ENCODE data around the gene CLEC11A.

Gene CLEC11A

GRCh38 chr19:50688766-50689165 is 34.4 kb upstream of the CLEC11A start:
- H3K27me3 ChIP-seq (ENCODE audit: insufficient read depth, low read length, poor library complexity): no peaks in the 10 kb centered on the region

GRCh38 chr19:50690439-50690838 is 32.7 kb upstream of the CLEC11A start:
- H3K4me1 ChIP-seq (ENCODE audit: insufficient read depth, low read length): no peaks in the 10 kb centered on the region
- ATAC-seq (ENCODE audit: insufficient read depth, low read depth) (no peak), DNase-seq (no peak)
- no peak overlapping the region for H3K4me2 ChIP-seq (ENCODE audit: insufficient read depth, low read length)
- H3K4me3 ChIP-seq (ENCODE audit: low read depth in 1 of 2, low read length in 2 of 2): no peak overlapping the region
- H2AFZ ChIP-seq (ENCODE audit: low read depth, low read length): no peak overlapping the region
- no peak overlapping the region for H3K9ac ChIP-seq (ENCODE audit: low read depth, low read length)
- H3K79me2 ChIP-seq (ENCODE audit: insufficient read depth, low read length): no peaks in the 10 kb centered on the region
- no peaks in the 10 kb centered on the region for H3K27me3 ChIP-seq (ENCODE audit: insufficient read depth, low read length, poor library complexity)
- H3K36me3 ChIP-seq (ENCODE audit: insufficient read depth, low read length): no peaks in the 10 kb centered on the region
- H3K27ac ChIP-seq (ENCODE audit: low read length): no peak overlapping the region
- TF ChIP-seq EZH2 (IDR thresholded peaks at IDR 0.05; ENCODE audit: borderline replicate concordance, low read depth, low read length, severe bottlenecking) (no peak), CTCF (IDR thresholded peaks at IDR 0.05; ENCODE audit: borderline replicate concordance, extremely low read depth, low read length, poor library complexity, severe bottlenecking) (no peak)
- no peaks in the 10 kb centered on the region for H3K9me3 ChIP-seq (ENCODE audit: insufficient read depth, low read length, severe bottlenecking)
- peaks cover under 1% of the 10 kb centered on the region; the same call in 1 of the 2 replicates for H4K20me1 ChIP-seq (ENCODE audit: insufficient read depth, low read length)

More at GRCh38 chr19:50688766-50689165, 34.4 kb upstream of the CLEC11A start:
- no peak for TF ChIP-seq EZH2 (IDR thresholded peaks at IDR 0.05; ENCODE audit: borderline replicate concordance, low read depth, low read length, severe bottlenecking)
- TF ChIP-seq CTCF (IDR thresholded peaks at IDR 0.05; ENCODE audit: borderline replicate concordance, extremely low read depth, low read length, poor library complexity, severe bottlenecking): no peak
- Histone ChIP-seq H3K36me3 (ENCODE audit: insufficient read depth, low read length) (no peaks in the 10 kb centered on the region), H2AFZ (ENCODE audit: low read depth, low read length) (no peak overlapping the region), H3K4me3 (ENCODE audit: low read depth in 1 of 2, low read length in 2 of 2) (no peak overlapping the region), H3K9me3 (ENCODE audit: insufficient read depth, low read length, severe bottlenecking) (no peaks in the 10 kb centered on the region), H3K9ac (ENCODE audit: low read depth, low read length) (no peak overlapping the region), H4K20me1 (ENCODE audit: insufficient read depth, low read length) (no peaks in the 10 kb centered on the region; the same call in none of the 2 replicates), H3K27ac (ENCODE audit: low read length) (no peak overlapping the region), H3K4me1 (ENCODE audit: insufficient read depth, low read length) (no peaks in the 10 kb centered on the region), H3K79me2 (ENCODE audit: insufficient read depth, low read length) (no peaks in the 10 kb centered on the region), H3K4me2 (ENCODE audit: insufficient read depth, low read length) (no peak overlapping the region)
- no peak for ATAC-seq (ENCODE audit: insufficient read depth, low read depth)
- no peak for DNase-seq

- TF ChIP-seq CTCF (IDR thresholded peaks at IDR 0.05; ENCODE audit: borderline replicate concordance, extremely low read depth, low read length, poor library complexity, severe bottlenecking) (no peak), EZH2 (IDR thresholded peaks at IDR 0.05; ENCODE audit: borderline replicate concordance, low read depth, low read length, severe bottlenecking) (no peak)
- Histone ChIP-seq H3K27me3 (ENCODE audit: insufficient read depth, low read length, poor library complexity) (no peaks in the 10 kb centered on the region), H3K4me2 (ENCODE audit: insufficient read depth, low read length) (no peak overlapping the region)
Observed at GRCh38 chr19:50693064-50693975, 29.8 kb upstream of the CLEC11A start.

More at GRCh38 chr19:50693064-50693975, 29.8 kb upstream of the CLEC11A start:
- Histone ChIP-seq H3K9ac (ENCODE audit: low read depth, low read length) (no peak overlapping the region), H4K20me1 (ENCODE audit: insufficient read depth, low read length) (peaks cover 8% of the 10 kb centered on the region), H2AFZ (ENCODE audit: low read depth, low read length) (no peak overlapping the region), H3K9me3 (ENCODE audit: insufficient read depth, low read length, severe bottlenecking) (no peaks in the 10 kb centered on the region), H3K36me3 (ENCODE audit: insufficient read depth, low read length) (no peaks in the 10 kb centered on the region), H3K27ac (ENCODE audit: low read length) (no peak overlapping the region), H3K79me2 (ENCODE audit: insufficient read depth, low read length) (no peaks in the 10 kb centered on the region), H3K4me3 (ENCODE audit: low read depth in 1 of 2, low read length in 2 of 2) (no peak overlapping the region), H3K4me1 (ENCODE audit: insufficient read depth, low read length) (no peaks in the 10 kb centered on the region)
- no peak for ATAC-seq (ENCODE audit: insufficient read depth, low read depth)
- DNase-seq: no peak
